ENCODE data around the gene CPVL.
"Not testable (repeated sequence)": the region's sequence is repeated elsewhere in the genome, so short reads cannot be mapped to it uniquely, and the experiment has no call there.

Gene CPVL

DNA sequence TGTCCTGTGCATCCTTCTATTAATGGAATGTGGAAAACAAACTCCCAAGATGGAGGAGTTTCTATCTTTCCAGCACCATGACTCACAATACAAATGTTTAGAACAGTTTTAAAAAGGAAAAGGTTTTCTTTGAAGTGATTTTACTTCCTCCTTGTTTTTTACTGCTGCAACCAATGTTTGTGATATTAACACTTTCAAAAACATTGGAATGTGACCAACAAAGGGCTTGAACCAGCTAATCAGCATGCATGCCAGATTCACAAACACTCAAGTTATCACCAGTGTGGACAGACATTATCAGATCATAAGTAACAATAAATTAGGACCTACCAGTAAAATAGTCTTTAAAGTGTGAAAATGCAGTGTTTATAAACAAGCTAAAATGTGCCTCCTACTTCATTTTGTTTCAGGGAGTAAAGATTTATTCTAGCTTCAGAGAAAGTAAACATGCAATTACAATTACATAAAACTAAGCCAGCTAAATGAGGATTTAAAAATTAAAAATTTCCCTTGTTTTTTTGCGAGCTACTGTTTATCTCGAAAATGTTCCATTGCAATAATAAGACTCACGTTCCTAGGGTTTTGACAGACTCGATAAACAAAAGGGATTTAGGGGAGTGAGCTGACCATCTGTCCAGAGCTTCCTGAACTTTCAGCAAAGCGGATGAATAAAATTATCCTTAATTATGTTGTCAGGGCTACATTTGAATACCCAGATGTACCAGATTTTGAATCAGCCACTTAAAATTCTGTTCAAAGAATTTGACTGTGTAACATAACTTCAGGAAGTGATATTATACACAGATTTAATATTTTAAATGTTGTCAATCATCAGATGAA lies 29.8 kb downstream of the CPVL start:
- DNase-seq = no peak

DNA sequence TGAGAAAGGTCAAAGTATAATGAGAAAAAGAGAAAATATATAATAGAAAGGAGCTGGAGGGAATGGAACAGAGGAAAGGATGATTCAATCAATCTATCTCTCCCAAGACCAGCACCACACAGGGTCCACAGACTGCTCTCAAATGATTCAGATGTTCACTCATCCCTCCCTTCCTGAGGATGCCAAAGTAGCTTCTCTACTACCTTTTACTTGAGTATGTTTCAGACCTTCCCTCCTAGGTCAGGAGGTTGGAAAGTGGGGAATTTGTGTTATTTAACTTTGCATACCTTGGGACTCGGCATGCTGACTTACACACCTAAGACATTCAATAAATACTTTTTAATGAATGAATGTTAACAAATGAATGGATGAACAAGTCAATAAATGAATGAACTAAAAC lies 30.6 kb downstream of the CPVL start:
- no peak for DNase-seq

DNA sequence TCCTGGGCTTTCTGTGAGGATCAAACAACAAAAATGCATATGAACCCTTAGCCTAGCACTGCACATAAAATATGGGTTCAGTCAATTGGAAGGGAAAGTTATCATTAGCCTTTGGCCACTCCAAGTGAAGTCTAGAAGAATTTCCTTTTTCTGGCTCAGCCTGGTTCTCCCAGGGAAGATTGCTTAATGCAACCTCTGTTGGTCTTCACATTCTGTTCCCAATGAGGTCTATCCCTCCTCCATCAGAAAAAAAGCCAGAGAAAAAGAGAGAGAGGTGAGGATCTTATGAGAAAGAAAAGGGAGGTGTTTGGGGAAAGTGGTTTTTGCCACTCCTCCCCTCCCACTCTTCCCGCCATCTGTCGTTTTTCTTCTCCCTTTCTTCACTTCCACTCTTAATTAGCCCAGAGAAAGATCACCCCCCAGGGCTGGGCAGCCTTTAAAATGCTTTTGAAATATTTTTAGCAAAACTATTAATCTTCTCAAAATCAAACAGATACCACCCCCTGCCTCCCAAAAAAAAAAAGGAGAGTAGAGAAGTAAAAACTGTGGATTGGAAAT lies 31.1 kb downstream of the CPVL start:
- no peak for DNase-seq

DNA sequence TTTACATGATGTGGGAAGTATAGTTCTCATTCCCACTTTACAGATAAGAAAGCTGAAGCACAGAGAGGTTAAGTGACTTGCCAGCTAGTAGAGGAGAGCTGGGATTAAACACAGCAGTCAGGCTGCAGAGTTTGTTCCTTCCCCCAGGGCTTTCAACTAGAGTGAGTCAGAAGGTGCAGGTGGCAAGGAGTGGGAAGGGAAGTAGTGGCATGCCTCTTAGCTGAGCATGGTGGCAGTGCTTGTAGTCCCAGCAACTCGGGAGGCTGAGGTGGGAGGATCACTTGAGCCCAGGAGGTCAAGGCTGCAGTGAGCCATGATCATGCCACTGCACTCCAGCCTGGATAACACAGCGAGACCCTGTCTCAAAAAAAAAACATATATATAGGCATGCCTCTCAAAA lies 32.1 kb downstream of the CPVL start:
- DNase-seq = not testable (repeated sequence)

DNA sequence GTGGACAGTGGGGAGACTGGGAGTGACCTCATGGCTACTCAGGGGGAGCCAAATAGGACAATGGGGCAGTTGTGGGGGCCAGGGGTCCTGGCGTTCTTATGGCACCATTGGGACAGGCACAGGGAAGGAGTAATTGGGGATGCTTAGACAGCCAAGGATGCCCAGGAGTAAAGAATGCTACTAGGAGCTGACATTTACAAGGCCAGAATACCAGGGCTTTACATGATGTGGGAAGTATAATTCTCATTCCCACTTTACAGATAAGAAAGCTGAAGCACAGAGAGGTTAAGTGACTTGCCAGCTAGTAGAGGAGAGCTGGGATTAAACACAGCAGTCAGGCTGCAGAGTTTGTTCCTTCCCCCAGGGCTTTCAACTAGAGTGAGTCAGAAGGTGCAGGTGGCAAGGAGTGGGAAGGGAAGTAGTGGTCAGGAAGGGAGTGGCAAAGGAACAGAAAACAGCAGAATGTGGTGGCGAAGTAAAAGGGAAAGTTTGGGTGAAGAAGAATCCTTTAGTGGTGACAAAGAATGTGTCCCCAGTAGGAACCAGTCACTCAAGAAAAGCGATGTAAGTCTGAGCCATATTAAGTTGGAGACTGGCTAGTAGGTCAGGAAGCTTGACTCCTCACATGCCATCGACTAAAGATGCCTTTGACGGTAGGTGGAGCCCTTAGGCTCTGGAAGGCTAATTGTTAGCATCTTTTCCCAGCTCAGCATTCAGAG lies 32.8 kb downstream of the CPVL start:
- DNase-seq = no peak

DNA sequence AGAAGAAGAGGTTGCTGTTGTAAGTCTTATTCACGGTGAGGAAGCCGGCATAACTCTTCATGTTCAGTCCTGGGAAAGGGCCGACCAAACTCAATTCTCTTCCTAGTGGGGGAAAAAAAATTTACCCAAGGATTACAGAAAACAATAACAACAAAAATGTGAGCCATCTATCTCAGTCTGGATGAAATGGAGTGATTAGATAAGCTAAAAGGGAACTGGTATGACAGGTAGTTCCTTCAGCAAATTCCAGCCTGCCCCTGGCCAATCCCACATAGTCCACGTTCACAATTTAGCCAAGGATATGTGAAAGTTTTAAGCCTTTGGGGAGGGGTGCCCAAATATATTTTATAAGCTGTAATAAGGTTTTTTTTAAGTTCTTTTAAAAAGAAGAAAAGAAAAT lies 33.6 kb downstream of the CPVL start:
- no peak for DNase-seq

DNA sequence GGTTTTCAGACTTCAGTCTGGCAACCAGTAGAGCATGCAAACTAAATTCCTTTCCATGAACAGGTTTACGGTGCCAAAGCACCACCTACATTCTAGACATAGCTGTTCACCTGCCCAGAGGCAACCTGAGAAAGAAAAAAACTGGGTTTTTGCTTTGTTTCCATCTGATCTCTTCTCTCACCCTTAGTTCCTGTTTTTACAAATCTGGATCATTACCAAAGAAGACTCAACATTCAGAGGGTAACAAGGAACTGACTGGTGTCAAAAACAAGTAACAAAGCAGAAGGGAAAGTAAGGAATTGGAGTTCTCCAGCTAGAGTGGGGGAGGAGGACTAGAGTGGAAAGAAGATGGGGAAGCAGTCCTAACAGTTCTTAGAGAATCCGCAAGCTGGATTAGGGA lies 36.4 kb downstream of the CPVL start:
- no peak for DNase-seq

DNA sequence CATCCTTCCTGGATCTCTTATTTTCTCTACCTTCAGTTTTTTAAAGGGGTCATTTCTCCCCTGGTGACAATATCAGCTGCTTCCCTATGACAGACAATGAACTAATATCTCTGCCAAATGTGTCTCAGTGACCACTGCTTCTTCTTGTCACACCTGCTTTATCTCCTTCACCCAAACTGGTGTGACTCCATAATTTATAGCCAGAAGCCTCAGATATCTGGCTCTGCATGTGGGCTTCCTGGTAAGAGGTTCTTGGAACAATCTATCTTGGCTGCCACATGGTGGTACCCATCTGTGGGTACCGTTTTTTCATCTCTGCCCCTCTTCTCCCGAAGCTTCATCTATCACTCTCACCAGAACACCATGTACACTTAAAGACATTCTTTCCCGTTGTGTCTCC lies 37.0 kb downstream of the CPVL start:
- DNase-seq = no peak

DNA sequence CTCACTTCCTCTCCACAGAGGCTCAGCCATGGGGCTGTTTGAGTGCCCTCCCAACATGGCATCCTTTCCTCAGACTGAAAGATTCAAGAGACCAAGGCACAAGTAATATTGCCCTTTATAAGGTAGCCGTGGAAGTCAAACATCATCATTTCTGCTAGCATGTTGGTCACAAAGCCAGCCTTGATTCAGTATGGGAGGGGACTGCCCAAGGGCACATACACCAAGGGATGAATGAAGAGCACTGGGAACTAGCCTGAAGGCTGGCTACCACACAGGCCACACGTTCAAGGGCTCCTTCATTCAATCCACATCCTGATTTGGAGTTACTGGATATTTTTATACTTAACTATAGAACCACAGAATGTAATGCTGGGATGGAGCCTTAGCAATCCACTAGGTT lies 39.3 kb downstream of the CPVL start:
- no peak for DNase-seq

DNA sequence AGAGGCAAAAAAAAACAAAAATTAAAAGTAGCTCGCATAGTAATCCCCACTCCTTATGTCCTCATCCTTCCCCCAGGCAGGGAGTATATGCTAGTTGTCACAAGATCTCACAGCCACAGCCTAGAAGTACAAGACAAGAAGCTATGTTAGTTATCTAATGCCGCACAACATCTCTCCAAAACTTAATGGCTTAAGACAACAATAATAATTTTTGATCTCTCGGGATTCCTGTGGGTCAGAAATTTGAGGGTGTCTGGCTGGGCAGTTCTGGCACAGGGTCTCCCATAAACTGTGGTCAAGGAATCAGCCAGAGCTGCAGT lies 39.7 kb downstream of the CPVL start:
- no peak for DNase-seq

DNA sequence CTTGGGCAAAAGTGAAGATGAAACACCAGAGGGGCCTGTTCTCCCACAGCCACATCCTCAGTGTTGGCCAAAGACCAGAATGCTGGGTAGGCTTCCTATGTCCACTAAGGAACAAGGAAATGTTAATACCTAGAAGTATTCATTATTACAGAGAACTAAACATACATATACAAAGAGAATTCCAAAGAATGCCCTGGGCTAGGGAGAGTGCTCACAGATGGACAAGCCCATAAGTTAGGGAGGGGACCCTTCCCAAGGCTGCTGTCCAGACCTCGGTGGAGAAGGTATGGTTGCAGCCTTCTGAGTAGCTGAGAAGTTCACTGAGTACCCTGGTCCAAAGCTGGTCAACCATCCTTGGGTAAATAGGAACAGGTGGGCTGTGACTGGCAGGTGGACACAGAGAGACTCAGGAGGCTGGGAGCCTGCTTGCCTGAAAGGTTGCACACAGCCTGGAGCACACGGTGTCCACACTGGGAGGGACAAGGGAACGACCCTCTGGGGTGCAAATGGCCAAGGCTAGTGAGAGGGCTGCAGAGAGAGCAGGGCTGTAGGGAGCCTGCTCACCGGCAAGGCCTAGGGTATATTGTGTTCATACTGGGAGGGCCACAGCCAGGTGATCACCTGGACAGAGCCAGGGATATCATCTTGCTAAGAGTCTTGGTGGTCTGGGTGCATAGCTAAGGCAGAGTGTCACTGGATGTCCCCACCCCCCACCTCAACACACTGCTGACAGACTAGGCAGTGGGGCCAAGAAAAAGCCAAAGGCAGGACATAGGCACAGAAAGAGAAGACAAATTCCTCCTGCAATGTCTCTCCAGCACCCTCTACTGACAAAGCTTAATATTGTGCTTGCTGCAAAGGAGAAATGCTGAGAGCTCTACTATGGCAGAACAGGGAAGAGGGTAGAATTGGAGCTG lies 40.3 kb downstream of the CPVL start:
- DNase-seq = peak; percentile 6 to 75

DNA sequence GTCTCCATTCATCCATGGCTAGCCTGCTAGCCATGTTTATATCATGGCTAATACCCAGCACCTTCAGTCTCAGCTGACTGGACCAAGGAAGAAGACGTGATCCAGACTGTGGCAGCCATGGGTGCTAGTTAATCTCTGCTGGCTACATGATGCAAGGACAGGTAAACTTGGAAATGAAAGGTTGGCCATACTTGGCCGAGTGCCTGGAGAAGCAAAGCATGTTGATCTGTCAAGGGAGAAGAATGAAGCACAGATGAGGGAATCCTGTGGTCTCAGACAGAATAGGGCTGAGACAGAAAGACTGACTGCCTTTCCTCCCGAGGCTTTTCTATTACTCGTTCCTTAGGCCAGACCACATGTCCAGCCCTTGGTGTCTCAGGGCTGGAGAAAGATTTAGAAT lies 41.1 kb downstream of the CPVL start:
- DNase-seq = no peak

DNA sequence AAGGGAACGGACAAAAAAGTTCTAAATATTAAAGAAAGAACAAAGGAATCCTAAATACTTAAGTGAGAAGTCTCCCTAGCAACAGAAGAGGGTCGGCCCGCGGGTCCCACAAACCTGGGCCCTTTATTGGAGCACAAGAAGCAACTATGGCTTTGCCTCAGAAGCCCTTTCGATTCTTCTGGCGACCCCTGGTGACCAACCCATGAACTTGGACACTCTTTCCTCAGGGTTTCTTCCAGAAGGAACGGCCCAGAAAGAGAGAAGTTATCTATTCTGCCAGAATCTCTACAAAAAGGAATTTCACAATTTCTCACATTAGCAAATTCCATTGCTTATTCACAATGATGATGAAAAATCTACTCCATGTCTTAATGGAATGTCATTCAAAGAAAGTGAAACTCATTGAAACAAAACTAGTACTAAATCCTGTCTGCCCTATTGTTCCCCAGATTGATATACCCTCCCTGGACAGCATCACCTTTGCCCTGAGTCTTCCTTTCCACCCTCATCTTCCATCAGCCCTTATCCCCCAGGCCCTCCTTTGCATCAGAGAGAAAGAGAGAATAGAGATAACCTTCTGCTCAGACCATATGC lies 43.7 kb downstream of the CPVL start:
- DNase-seq = peak; percentile 39 to 43

DNA sequence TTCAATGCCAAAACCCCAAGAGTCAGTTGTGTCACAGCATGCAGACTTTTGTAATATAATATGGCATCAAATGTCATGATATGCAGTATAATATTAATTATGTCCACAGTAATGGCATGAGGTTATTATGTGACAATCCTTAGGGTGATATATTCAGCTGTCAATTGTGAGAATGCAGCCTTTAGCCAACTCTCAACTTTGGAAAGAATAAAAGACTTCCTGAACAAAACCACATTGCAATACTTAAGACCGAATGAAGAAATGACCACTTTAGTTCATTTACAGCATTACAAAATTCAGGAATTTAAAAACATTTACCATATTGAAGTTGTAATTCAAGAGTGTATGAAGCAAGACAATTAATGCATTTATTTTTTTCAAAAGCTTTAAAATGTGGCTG lies 45.4 kb downstream of the CPVL start:
- no peak for DNase-seq

DNA sequence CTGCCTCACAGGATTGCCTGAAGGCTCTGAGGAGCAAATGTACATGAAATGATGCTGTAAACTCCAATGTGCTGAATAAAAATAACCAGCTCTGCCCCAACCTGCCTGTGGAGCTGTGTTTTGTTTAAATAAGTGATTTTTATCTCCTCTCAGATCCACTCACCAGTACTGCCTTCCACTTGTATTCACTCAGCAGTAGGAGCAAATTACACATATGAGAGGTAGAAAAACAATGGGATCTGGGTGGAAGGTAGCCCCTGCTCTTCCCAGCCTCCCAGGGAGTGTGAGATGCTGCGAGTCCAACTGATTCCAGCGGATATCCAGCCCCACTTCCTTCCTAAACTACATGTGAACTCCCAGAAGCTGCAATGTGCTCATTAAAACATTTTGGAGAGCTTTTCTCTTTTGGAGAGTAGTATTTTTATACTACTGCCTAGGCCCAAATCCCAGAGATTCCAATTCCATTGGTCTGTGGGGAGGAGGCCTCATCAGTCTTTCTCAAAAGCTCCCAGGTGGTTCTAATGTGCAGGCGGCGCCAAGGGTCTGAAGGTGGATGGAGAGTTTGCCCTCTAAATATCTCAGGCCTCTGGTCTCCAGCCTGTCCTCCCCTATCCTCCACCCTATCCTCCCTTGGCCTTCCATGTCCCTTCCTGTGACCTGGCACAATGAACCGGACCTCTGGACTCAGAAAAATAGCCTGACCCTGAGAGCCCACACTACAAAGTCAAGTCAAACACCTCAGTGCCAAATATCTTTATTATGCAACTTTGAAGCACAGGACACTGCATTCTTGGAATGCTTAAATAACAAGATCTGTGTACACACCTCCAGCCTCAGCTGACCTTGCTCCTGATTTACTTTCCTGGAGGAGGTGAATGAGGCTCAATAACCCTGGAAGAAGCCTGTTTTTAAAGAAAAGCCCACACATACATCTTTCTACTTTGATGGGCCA lies 46.2 kb downstream of the CPVL start:
- no peak for DNase-seq

DNA sequence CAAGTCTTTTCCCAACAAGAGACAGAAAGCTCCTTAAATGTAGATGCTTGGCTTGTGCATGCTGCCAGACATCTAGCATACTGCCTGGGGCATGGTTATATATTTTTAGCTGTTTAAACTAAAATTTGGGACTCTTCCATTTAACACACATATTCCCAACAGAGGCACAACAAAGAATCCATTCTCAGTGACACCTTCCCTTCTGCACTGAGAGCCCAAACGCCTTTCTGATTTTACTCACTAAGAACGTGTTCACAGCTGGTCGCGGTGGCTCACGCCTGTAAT lies 49.9 kb downstream of the CPVL start:
- DNase-seq = no peak

DNA sequence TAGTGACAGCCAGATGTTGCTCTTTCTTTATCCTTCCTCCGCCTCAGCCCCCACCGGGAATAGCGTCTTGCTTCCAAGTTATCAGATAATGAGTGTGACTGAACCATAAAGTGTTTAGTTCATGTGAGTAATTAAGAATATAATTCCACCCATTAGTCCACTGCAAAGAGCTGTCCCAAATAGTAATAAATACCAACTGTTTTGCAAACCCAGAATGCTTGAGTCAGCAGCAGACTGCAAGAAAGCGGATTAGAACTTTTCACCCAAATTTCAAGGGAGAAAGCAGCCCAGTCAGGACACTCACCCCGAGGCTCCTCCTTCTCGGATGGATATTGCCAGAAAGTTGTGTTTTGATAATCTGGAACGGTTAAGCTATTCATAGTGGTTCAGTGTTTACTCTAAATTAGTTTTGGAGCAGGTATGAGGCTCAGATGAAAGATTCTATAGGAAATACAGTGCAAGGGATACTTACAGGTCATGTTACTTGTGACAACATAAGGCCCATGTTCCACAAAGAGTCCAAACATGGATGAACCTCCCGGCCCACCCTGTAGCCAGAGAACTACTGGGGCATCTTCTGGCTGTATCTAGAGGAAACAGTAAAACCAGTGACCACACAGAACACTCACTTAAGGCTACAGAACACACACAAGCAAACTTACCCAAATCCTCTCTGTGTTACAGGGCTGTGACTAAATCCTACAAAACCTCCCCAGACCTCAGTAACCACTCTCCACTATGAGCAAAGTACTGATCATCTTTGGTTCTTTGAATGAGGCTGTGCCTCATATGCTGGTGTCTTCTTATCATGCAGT lies 50.5 kb downstream of the CPVL start:
- DNase-seq = no peak

DNA sequence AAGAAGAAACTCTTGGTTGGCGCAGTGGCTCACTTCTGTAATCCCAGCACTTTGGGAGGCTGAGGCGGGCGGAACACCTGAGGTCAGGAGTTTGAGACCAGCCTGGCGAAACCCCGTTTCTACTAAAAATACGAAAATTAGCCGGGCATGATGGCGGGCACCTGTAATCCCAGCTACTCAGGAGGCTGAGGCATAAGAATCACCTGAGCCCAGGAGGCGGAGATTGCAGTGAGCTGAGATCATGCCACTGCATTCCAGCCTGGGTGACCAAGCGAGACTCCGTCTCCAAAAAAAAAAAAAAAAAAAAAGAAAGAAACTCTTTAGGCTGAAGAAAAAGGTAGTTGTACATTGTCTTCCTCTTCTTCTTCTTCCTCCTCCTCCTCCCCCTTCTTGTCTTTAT lies 53.2 kb downstream of the CPVL start:
- DNase-seq = not testable (repeated sequence)

DNA sequence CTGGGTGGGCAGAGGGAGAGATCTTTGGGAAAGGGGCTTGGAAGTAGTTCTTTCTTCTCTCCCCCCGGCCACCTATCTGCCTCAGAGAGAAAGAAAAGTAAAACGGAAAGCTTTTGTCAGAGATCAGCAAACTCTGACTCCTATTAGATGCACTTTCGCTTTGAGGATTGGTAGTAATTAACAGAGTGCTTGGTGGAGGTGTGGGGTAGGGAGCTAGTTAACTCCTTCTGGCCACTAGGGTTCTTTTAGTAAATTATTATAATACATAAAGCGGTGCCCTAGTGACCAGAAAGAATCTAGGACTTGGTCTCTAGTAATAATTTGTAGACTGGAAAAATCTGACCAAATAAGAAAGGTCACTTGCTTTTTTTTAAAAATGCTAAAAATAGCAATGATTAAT lies 54.6 kb downstream of the CPVL start:
- no peak for DNase-seq

DNA sequence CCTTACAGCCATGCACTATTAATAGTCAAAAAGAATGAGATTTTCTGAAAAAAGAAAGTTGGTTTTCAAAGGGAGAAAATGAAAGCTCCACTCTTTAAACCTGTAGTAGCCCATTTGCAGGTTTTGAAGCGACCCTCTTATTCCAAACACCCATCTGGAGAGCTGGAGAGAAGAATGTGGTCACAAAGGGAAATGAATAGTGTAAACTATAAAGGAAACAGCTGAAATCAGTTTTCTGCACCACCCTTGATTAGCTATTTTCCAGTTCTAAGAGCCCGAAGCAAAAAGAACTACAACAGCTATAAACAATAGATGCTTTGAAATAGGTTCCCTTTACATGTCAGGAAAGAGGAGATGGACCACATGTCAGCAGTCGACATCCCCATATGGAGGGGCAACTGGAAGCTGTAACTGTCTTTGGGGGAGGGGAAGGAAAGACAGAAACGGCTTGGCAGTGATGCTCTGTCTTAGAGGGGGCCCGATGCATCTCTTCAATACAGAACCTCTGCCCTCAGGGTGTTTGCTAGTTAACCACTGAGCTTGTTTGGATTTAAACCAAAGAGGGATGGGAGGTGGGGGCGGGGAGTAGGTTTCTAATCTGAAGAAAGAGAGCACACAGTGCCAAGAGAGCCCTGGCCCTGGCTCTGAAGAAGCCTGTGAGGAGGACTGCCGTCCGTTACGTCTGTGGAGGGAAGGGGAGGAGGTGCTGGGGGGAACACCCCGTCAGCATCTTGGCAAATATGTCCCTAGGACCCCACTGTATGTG lies 55.3 kb downstream of the CPVL start:
- DNase-seq = no peak

Measured in hippocampal formation (tissue), 2 donors.